GM12878 (cell line): Measurements from ENCODE around the gene SON. TPM values are rescaled to one million over a fixed set of nuclear protein-coding genes. Genes with fewer than 3 reads are reported as not detected.

Source experiments
- ATAC-seq: fragments of 200-7000 bp; cut with Tn5 transposase; 3 replicates; pipeline ENCODE4 v1.9.1; 2020; ENCODE audit warnings: mild to moderate bottlenecking, moderate library complexity
- BruUV-seq: library from RNA; stranded (reverse); fragments of 400-500 nt; replicated peaks from 2 replicates; lab custom pipeline; 2021; lab: Mats Ljungman, UMichigan
- CTCF ChIA-PET: fragments of 300-600 bp; sonication (Branson Sonifier 250); formaldehyde crosslinking; extraction: SDS; loops from one replicate; lab custom pipeline; 2021; ENCODE audit warnings: inconsistent platforms; lab: Yijun Ruan, JAX
- POLR2A ChIA-PET: fragments of 350-600 bp; formaldehyde crosslinking; extraction: SDS; loops from one replicate; lab custom pipeline; 2021; ENCODE audit warnings: inconsistent platforms; lab: Charles Lee
- RAD21 ChIA-PET: fragments of 300-600 bp; sonication (Branson Sonifier 250); formaldehyde crosslinking; loops from one replicate; lab custom pipeline; 2023; ENCODE audit warnings: antibody characterized with exemption; ENCODE audit not compliant: unreplicated experiment; lab: Charles Lee
- SMC1A ChIA-PET: fragments of 300-600 bp; sonication (Branson Sonifier 250); formaldehyde crosslinking; loops from one replicate; lab custom pipeline; 2023; ENCODE audit not compliant: unreplicated experiment, uncharacterized antibody; lab: Charles Lee
- DNase-seq: peaks from one replicate; pipeline ENCODE4 v3.0.0-alpha.2; 2011; ENCODE audit warnings: low read depth, low spot score
- FAIRE-seq: peaks from 3 replicates; lab custom pipeline; 2011; peaks lifted over from hg19 to GRCh38; lab: Jason Lieb, UNC
- H2AFZ ChIP-seq: 2 replicates; pipeline ENCODE4 v1.6.0; 2011; ENCODE audit warnings: low read depth, low read length, control low read depth; ENCODE audit not compliant: control insufficient read depth
- H3K27ac ChIP-seq: 2 replicates; pipeline ENCODE4 v1.5.1; 2011; ENCODE audit warnings: control low read depth; ENCODE audit not compliant: control insufficient read depth, insufficient read depth
- H3K27me3 ChIP-seq, 2 experiments: replicated peaks in 1 of 2; 2 replicates each; pipeline versions ENCODE4 v1.6.0 to v1.6.1; 2011; ENCODE audit warnings: low read length in 1 of 2; ENCODE audit not compliant: control insufficient read depth in 2 of 2, insufficient read depth in 2 of 2
- H3K36me3 ChIP-seq, 2 experiments: 2 replicates each; pipeline ENCODE4 v1.5.1; 2011; ENCODE audit warnings: low read length in 1 of 2; ENCODE audit not compliant: control insufficient read depth in 2 of 2, insufficient read depth in 2 of 2
- H3K4me1 ChIP-seq: 2 replicates; pipeline ENCODE4 v1.6.1; 2011; ENCODE audit warnings: mild to moderate bottlenecking, low read length, moderate library complexity, mixed read lengths; ENCODE audit not compliant: control insufficient read depth, insufficient read depth
- H3K4me2 ChIP-seq: 2 replicates; pipeline ENCODE4 v1.6.0; 2011; ENCODE audit warnings: control low read depth; ENCODE audit not compliant: control insufficient read depth, insufficient read depth
- H3K4me3 ChIP-seq: fragments of 200-600 bp; sonication (generic); 2 replicates; pipeline ENCODE4 v1.5.1; 2016
- H3K79me2 ChIP-seq: 2 replicates; pipeline ENCODE4 v1.6.0; 2011; ENCODE audit warnings: low read length; ENCODE audit not compliant: control insufficient read depth, insufficient read depth
- H3K9ac ChIP-seq: 2 replicates; pipeline ENCODE4 v1.8.0; 2011; ENCODE audit warnings: low read length, control low read depth, mixed read lengths; ENCODE audit not compliant: control insufficient read depth, insufficient read depth
- H3K9me3 ChIP-seq: replicated peaks from 3 replicates; pipeline ENCODE4 v1.5.1; 2011; ENCODE audit warnings: mild to moderate bottlenecking, low read length; ENCODE audit not compliant: control insufficient read depth, insufficient read depth
- H4K20me1 ChIP-seq: 2 replicates; pipeline ENCODE4 v1.6.0; 2011; ENCODE audit not compliant: control insufficient read depth, insufficient read depth
- CBX5 ChIP-seq: sonication (generic); IDR thresholded peaks from 2 replicates; pipeline ENCODE4 v1.6.1; 2016; ENCODE audit warnings: low read depth, moderate library complexity, mild to moderate bottlenecking, inconsistent platforms
- CREM ChIP-seq: IDR thresholded peaks from 2 replicates; pipeline ENCODE4 v1.6.1; 2014; ENCODE audit warnings: antibody characterized with exemption, low read depth
- DPF2 ChIP-seq: fragments of 450-650 bp; IDR thresholded peaks from 2 replicates; pipeline ENCODE4 v1.6.1; 2017; ENCODE audit warnings: mild to moderate bottlenecking
- EZH2 ChIP-seq: IDR thresholded peaks from 2 replicates; pipeline ENCODE4 v1.6.1; 2012; ENCODE audit warnings: low read depth, mild to moderate bottlenecking, control low read depth, inconsistent platforms, low read length, borderline replicate concordance; ENCODE audit not compliant: control insufficient read depth
- FOXK2 ChIP-seq: fragments of 450-650 bp; IDR thresholded peaks from 2 replicates; pipeline ENCODE4 v1.6.1; 2017; ENCODE audit warnings: mild to moderate bottlenecking, moderate library complexity
- HDAC2 ChIP-seq: fragments of 200-600 bp; sonication (generic); IDR thresholded peaks from 2 replicates; pipeline ENCODE4 v1.6.1; 2017
- JUNB ChIP-seq: IDR thresholded peaks from 2 replicates; pipeline ENCODE4 v1.6.1; 2016; ENCODE audit warnings: antibody characterized with exemption, mild to moderate bottlenecking
- NBN ChIP-seq: fragments of 450-650 bp; IDR thresholded peaks from 2 replicates; pipeline ENCODE4 v1.6.1; 2016
- NR2C1 ChIP-seq: fragments of 450-650 bp; IDR thresholded peaks from 2 replicates; pipeline ENCODE4 v1.6.1; 2017; ENCODE audit warnings: antibody characterized with exemption, mild to moderate bottlenecking, moderate library complexity
- POLR2AphosphoS5 ChIP-seq: IDR thresholded peaks from 2 replicates; pipeline ENCODE4 v1.6.1; 2011; ENCODE audit warnings: mild to moderate bottlenecking, low read length, inconsistent platforms
- RAD51 ChIP-seq: fragments of 450-650 bp; IDR thresholded peaks from 2 replicates; pipeline ENCODE4 v1.6.1; 2016; ENCODE audit warnings: moderate library complexity, mild to moderate bottlenecking, inconsistent platforms
- TCF12 ChIP-seq: IDR thresholded peaks from 2 replicates; pipeline ENCODE4 v1.6.1; 2011; ENCODE audit warnings: low read depth, mild to moderate bottlenecking, low read length
- ZNF217 ChIP-seq: fragments of 450-650 bp; IDR thresholded peaks from 2 replicates; pipeline ENCODE4 v1.6.1; 2017; ENCODE audit warnings: antibody characterized with exemption, mild to moderate bottlenecking
- ZNF24 ChIP-seq: fragments of 450-650 bp; IDR thresholded peaks from 2 replicates; pipeline ENCODE4 v1.6.1; 2017; ENCODE audit warnings: antibody characterized with exemption, mild to moderate bottlenecking
- ZSCAN29 ChIP-seq: fragments of 450-650 bp; IDR thresholded peaks from 2 replicates; pipeline ENCODE4 v1.6.1; 2017; ENCODE audit warnings: mild to moderate bottlenecking, moderate library complexity
- WGBS: methylation state at CpG from one replicate; pipeline ENCODE4 v1.1.6; 2016; ENCODE audit warnings: low lambda C conversion rate; ENCODE audit not compliant: insufficient replicate concordance, insufficient coverage; ENCODE audit errors: missing lambda C conversion rate; 5-methylcytosine and 5-hydroxymethylcytosine counted together
- in situ Hi-C: fragments of 300-500 bp; cut with MboI; formaldehyde crosslinking; loops from 9 replicates; pipeline ENCODE4 v1.14.3; 2018; ENCODE audit warnings: mixed read lengths
- intact Hi-C: fragments of 100-400 bp; cut with micrococcal nuclease; formaldehyde crosslinking; loops from one replicate; pipeline ENCODE4 v1.14.2; 2022; ENCODE audit not compliant: unreplicated experiment
- polyA plus RNA-seq, 11 experiments: library from polyadenylated mRNA; depleted of rRNA in 4 of 11; unstranded in 6 of 11; stranded (reverse) in 5 of 11; fragments of >200 nt; fragmentation: Nextera tagmentation in 4 of 11; fragmentation: Illumina TruSeq in 1 of 11; extraction: Ambion mirVana in 4 of 11; extraction: Trizol in 1 of 11; gene quantifications; 1 replicate in 1 of 11; 2 replicates in 10 of 11; pipeline versions ENCODE4 v1.2.1 to v1.2.3, GENCODE V29; 2011 to 2016; ENCODE audit warnings: inconsistent platforms in 2 of 11, missing spikeins in 2 of 11, low read depth in 1 of 11
- total RNA-seq, 4 experiments: library from RNA; depleted of rRNA in 3 of 4; stranded (reverse); fragments of >200 nt in 3 of 4; fragmentation: Illumina TruSeq in 1 of 4; extraction: Trizol in 1 of 4; gene quantifications; 2 replicates each; pipeline versions ENCODE4 v1.2.1 to v1.2.3, GENCODE V29; 2013 to 2021
- TF ChIP-seq, protein P1 (sequence below): fragments of 450-650 bp; formaldehyde crosslinking; IDR thresholded peaks from 2 replicates; pipeline ENCODE4 v1.5.0; 2022; ENCODE audit warnings: mild to moderate bottlenecking, missing genetic modification characterization
- TF ChIP-seq, protein P2 (sequence below): fragments of 450-650 bp; IDR thresholded peaks from 2 replicates; pipeline ENCODE4 v1.6.1; 2017; ENCODE audit warnings: mild to moderate bottlenecking, low read depth, inconsistent platforms; ENCODE audit not compliant: poor library complexity, severe bottlenecking

The SON gene
- total and polyA plus RNA-seq, 10 of the 15 experiments (the other 5 are each of a cell fraction or from before 2014, with no cell fraction given), result 95.7 to 788 (median 251) TPM

DNA sequence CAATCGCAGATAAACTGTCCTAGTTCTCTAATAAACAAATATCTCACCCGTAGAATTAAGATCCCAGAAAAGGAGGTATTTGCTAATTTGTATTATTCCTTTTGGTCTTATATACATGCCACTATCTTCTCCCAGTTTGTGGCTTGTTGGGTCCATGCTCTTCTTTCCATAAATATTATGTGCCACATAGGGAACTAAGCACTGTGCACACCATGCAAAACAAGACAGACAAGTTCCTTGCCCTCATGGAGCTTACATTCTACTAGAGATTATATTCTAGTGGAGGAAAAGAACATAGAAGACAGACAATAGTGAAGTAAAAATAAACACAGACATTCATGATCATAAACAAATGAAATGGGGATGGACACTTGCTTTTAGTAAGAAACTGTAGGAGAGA, 5.6 kb upstream of the SON start:
- H3K79me2 ChIP-seq, result peaks cover 30% of the 10 kb centered on the region
- intact Hi-C loops, result no loop called here
- TF ChIP-seq NR2C1, result no peak
- TF ChIP-seq EZH2, result no peak
- TF ChIP-seq JUNB, result no peak
- no peak for TF ChIP-seq ZSCAN29
- TF ChIP-seq, protein P1, sequence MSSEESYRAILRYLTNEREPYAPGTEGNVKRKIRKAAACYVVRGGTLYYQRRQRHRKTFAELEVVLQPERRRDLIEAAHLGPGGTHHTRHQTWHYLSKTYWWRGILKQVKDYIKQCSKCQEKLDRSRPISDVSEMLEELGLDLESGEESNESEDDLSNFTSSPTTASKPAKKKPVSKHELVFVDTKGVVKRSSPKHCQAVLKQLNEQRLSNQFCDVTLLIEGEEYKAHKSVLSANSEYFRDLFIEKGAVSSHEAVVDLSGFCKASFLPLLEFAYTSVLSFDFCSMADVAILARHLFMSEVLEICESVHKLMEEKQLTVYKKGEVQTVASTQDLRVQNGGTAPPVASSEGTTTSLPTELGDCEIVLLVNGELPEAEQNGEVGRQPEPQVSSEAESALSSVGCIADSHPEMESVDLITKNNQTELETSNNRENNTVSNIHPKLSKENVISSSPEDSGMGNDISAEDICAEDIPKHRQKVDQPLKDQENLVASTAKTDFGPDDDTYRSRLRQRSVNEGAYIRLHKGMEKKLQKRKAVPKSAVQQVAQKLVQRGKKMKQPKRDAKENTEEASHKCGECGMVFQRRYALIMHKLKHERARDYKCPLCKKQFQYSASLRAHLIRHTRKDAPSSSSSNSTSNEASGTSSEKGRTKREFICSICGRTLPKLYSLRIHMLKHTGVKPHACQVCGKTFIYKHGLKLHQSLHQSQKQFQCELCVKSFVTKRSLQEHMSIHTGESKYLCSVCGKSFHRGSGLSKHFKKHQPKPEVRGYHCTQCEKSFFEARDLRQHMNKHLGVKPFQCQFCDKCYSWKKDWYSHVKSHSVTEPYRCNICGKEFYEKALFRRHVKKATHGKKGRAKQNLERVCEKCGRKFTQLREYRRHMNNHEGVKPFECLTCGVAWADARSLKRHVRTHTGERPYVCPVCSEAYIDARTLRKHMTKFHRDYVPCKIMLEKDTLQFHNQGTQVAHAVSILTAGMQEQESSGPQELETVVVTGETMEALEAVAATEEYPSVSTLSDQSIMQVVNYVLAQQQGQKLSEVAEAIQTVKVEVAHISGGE (CRISPR knock-in tag), result no peak
- TF ChIP-seq TCF12, result no peak
- TF ChIP-seq ZNF24, result no peak
- TF ChIP-seq, protein P2, sequence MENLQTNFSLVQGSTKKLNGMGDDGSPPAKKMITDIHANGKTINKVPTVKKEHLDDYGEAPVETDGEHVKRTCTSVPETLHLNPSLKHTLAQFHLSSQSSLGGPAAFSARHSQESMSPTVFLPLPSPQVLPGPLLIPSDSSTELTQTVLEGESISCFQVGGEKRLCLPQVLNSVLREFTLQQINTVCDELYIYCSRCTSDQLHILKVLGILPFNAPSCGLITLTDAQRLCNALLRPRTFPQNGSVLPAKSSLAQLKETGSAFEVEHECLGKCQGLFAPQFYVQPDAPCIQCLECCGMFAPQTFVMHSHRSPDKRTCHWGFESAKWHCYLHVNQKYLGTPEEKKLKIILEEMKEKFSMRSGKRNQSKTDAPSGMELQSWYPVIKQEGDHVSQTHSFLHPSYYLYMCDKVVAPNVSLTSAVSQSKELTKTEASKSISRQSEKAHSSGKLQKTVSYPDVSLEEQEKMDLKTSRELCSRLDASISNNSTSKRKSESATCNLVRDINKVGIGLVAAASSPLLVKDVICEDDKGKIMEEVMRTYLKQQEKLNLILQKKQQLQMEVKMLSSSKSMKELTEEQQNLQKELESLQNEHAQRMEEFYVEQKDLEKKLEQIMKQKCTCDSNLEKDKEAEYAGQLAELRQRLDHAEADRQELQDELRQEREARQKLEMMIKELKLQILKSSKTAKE, result no peak
- no peak for TF ChIP-seq RAD51
- no peak for TF ChIP-seq NBN
- no peak for TF ChIP-seq DPF2
- TF ChIP-seq FOXK2, result no peak
- TF ChIP-seq CREM, result no peak
- TF ChIP-seq ZNF217, result no peak
- TF ChIP-seq CBX5, result no peak
- TF ChIP-seq HDAC2, result no peak
- TF ChIP-seq POLR2AphosphoS5, result no peak
- ChIA-PET SMC1A (interaction anchor here (0.5 to 0.7 kb wide), 2 partner anchors 18 to 556 kb away, joined by 3 read pairs; no protein-coding TSS in a partner anchor), POLR2A (no interaction called here), CTCF (no interaction called here), RAD21 (no interaction called here)
- no peak overlapping the region for H3K27ac ChIP-seq
- 93% methylated on average over 2 of the region's 2 CpGs for whole genome bisulfite sequencing
- no peak overlapping the region for H3K9ac ChIP-seq
- no peaks in the 10 kb centered on the region for H3K4me1 ChIP-seq
- H3K4me3 ChIP-seq, result no peak overlapping the region
- H3K4me2 ChIP-seq, result no peak overlapping the region
- DNase-seq (no peak), ATAC-seq (no peak), FAIRE-seq (no peak)
- no TSS peak for BruUV-seq
- H2AFZ ChIP-seq, result no peak overlapping the region
- H4K20me1 ChIP-seq, result no peaks in the 10 kb centered on the region
- no peaks in the 10 kb centered on the region for H3K27me3 ChIP-seq
- in situ Hi-C loops, result no loop called here
- peaks cover 7 to 35% of the 10 kb centered on the region in 2 experiments for H3K36me3 ChIP-seq
- no peaks in the 10 kb centered on the region for H3K9me3 ChIP-seq
